D721Med (cell line): ENCODE data around the gene PLEKHA3.
"Not testable (repeated sequence)": the region's sequence is repeated elsewhere in the genome, so short reads cannot be mapped to it uniquely, and the experiment has no call there.

Experiments
- DNase-seq: peaks from one replicate; pipeline ENCODE4 v3.0.0; 2011; ENCODE audit warnings: low spot score; ENCODE audit not compliant: insufficient read length
- FAIRE-seq: peaks from 2 replicates; lab custom pipeline; 2011; peaks lifted over from hg19 to GRCh38; lab: Jason Lieb, UNC
- CTCF ChIP-seq: IDR thresholded peaks from 2 replicates; pipeline ENCODE4 v1.5.1; 2012; ENCODE audit warnings: mild to moderate bottlenecking, control low read depth; ENCODE audit not compliant: insufficient read depth; ENCODE audit errors: missing control alignments

PLEKHA3 gene

GRCh38 chr2:178523596-178524134, 43.4 kb downstream of the PLEKHA3 start:
- FAIRE-seq, result no peak
- DNase-seq, result no peak
- no peak for TF ChIP-seq CTCF

GRCh38 chr2:178525010-178525409, 44.8 kb downstream of the PLEKHA3 start:
- DNase-seq, FAIRE-seq: not testable (repeated sequence)

DNA sequence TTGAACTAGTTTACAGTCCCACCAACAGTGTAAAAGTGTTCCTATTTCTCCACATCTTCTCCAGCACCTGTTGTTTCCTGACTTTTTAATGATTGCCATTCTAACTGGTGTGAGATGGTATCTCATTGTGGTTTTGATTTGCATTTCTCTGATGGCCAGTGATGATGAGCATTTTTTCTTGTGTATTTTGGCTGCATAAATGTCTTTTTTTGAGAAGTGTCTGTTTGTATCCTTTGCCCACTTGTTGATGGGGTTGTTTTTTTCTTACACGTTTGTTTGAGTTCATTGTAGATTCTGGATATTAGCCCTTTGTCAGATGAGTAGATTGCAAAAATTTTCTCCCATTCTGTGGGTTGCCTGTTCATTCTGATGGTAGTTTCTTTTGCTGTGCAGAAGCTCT, 45.2 kb downstream of the PLEKHA3 start:
- not testable (repeated sequence) for DNase-seq, FAIRE-seq

DNA sequence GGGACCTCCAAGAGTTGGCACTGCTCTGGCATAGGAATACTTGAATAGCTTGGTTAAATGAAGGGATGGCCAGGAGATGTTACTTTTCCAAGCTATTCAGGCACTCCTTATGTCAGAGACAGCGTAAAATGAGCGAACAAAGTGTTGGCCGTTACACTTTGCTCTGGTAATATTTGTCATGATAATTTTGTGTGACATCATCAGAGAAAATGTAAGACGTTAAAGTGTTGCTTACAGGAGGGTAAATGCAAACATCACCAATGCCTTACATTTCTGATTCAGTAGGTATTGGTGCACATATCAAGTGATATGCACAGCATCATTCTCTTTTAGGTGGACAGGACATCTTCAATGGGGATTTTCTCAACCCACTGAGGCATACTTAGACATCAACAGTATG, 46.0 kb downstream of the PLEKHA3 start:
- TF ChIP-seq CTCF, result no peak
- no peak for FAIRE-seq
- no peak for DNase-seq

DNA sequence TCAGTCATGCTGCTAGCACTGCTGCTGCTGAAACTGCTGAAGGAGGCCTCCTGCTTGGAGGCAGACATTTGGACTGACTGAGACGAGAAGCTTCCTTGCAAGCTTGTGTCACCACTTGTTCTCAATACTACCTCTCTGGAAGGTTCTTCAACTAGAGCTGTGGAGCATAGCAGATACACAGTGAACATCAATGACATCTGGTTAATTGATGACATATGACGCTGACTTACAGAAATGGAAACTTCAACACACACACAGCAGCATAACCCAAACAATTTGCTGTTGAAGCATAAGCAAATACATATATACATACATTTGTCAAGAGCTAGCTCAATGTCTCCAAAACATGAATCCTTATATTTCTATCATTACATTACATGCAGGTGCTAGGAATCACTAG, 47.3 kb downstream of the PLEKHA3 start:
- DNase-seq (no peak), FAIRE-seq (no peak)
- no peak for TF ChIP-seq CTCF

GRCh38 chr2:178528647-178529046, 48.4 kb downstream of the PLEKHA3 start:
- FAIRE-seq (no peak), DNase-seq (no peak)
- no peak for TF ChIP-seq CTCF

DNA sequence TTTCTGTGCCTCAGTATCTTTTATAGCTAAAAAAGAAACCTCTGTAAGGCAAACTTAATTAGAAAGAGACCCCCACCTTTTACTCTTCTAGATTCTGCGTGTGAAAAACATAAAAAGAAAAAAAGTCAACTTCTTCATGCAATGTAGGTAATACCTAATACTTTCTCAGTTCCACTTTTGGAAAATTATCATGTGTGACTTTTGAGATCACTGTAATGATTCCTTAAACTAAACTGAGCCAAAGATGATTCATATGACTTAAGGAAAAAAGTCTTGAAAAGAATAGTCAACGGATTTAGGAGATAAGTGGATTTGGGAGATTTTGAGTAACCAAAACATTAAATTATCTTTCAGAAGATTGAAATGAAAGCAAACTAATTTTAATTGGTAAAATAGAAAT, 48.9 kb downstream of the PLEKHA3 start:
- no peak for DNase-seq
- no peak for FAIRE-seq
- TF ChIP-seq CTCF, result no peak

- FAIRE-seq, result no peak
- no peak for TF ChIP-seq CTCF
- no peak for DNase-seq
Measured at GRCh38 chr2:178530131-178530530, 49.9 kb downstream of the PLEKHA3 start.
